Activated CD8-positive, alpha-beta T cell treated with anti-CD3 and anti-CD28 coated beads for 36 hours (primary cell): ENCODE data around the gene PILRB. TPM values are rescaled to one million over a fixed set of nuclear protein-coding genes. Genes with fewer than 3 reads are reported as not detected.
A peak's percentile ranks its signal among the peaks of the same experiment; 100 is the strongest.
"Not testable (repeated sequence)": the region's sequence is repeated elsewhere in the genome, so short reads cannot be mapped to it uniquely, and the experiment has no call there.

ENCODE experiments used
- ATAC-seq: fragments of 200-7000 bp; cut with Tn5 transposase; one replicate; pipeline ENCODE4 v1.10.0; 2021; ENCODE audit warnings: mild to moderate bottlenecking, moderate library complexity
- CTCF ChIA-PET: fragments of 350-600 bp; sonication (Branson Sonifier 250); formaldehyde crosslinking; loops from one replicate; lab custom pipeline; 2021; ENCODE audit warnings: antibody characterized with exemption; lab: Charles Lee
- POLR2A ChIA-PET: fragments of 350-600 bp; sonication (Branson Sonifier 250); formaldehyde crosslinking; loops from one replicate; lab custom pipeline; 2021; ENCODE audit warnings: antibody characterized with exemption; lab: Charles Lee
- DNase-seq: peaks from one replicate; pipeline ENCODE4 v3.0.0-alpha.2; 2020
- H3K27ac Mint-ChIP-seq: one replicate; pipeline ENCODE4 v1.8.0; 2021; ENCODE audit warnings: mild to moderate bottlenecking, mixed read lengths
- H3K27me3 Mint-ChIP-seq: one replicate; pipeline ENCODE4 v1.8.0; 2021; ENCODE audit warnings: mixed read lengths
- H3K36me3 Mint-ChIP-seq: one replicate; pipeline ENCODE4 v1.8.0; 2021; ENCODE audit warnings: low read depth, mixed read lengths
- H3K4me1 Mint-ChIP-seq: one replicate; pipeline ENCODE4 v1.8.0; 2021; ENCODE audit warnings: low read depth, mixed read lengths
- H3K4me3 Mint-ChIP-seq: one replicate; pipeline ENCODE4 v1.8.0; 2021; ENCODE audit warnings: mild to moderate bottlenecking, moderate library complexity, mixed read lengths
- H3K9me3 Mint-ChIP-seq: one replicate; pipeline ENCODE4 v1.8.0; 2021; ENCODE audit warnings: mixed read lengths
- intact Hi-C: fragments of 100-400 bp; cut with micrococcal nuclease; formaldehyde crosslinking; loops from one replicate; pipeline ENCODE4 v1.10.0; 2022
- total RNA-seq, 2 experiments: library from RNA; stranded (reverse); gene quantifications; one replicate each; pipeline ENCODE4 v1.2.3, GENCODE V29; 2021
- TF ChIP-seq, protein P1 (sequence below): fragments of 200-600 bp; IDR thresholded peaks from one replicate; pipeline ENCODE4 v1.8.0; 2022; ENCODE audit warnings: antibody characterized with exemption, mild to moderate bottlenecking

The PILRB gene
- total RNA-seq, 2 experiments from 2014 or later = 43.7 to 46.8 TPM

DNA sequence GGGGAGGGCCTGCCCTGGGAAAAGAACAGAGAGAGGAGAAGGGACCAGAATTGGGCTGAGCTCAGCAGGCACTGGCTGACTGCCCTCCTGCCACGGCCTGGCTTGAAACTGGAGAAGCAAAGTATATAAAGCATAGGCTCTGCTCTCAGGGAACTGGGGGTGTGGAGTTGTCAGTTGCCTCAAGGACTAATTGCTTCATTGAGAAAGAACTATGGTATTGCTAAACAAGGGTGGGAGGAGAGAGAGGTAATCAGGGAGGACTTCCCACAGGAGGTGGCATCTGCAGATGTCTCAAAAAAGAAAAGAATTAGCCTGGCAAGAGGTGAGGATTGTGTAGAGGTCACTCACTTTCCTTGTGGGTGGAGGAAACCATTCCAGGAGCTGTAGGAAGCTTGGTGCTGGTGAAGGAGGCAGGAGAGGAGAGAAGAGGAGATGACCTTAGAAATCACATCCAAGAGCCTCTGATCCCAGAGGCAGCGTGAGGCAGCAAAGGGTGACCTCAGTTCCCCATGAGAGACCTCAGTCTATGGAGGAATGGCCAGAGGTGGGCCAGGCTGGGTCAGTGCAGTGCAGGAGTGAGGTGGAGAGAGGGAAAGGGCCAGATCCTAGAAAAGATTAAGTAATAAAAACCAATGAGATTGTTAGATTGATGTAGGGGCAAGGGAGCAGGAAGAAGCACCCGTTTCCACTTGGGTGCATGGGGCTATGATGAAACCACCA lies 2.4 kb downstream of the PILRB start:
- TF ChIP-seq, protein P1, sequence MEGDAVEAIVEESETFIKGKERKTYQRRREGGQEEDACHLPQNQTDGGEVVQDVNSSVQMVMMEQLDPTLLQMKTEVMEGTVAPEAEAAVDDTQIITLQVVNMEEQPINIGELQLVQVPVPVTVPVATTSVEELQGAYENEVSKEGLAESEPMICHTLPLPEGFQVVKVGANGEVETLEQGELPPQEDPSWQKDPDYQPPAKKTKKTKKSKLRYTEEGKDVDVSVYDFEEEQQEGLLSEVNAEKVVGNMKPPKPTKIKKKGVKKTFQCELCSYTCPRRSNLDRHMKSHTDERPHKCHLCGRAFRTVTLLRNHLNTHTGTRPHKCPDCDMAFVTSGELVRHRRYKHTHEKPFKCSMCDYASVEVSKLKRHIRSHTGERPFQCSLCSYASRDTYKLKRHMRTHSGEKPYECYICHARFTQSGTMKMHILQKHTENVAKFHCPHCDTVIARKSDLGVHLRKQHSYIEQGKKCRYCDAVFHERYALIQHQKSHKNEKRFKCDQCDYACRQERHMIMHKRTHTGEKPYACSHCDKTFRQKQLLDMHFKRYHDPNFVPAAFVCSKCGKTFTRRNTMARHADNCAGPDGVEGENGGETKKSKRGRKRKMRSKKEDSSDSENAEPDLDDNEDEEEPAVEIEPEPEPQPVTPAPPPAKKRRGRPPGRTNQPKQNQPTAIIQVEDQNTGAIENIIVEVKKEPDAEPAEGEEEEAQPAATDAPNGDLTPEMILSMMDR = no peak

DNA sequence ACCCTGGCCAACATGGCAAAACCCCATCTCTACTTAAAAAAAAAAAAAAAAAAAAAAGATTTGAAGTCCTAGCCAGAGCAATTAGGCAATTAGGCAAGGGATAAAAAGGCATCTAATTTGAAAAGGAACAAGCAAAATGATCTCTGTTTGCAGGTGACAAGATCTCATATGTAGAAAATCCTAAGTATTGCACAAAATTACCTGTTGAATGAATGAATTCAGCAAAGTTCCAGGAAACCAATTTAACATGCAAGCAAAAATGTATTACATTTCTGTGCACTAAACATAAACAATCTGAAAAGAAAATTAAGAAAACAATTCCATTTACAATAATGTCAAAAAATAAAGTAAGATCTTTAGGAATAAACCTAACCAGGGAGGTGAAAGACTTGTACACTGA lies 5.2 kb downstream of the PILRB start:
- intact Hi-C loops = no loop called here
- peaks cover 59% of the 10 kb centered on the region for H3K36me3 Mint-ChIP-seq
- CTCF ChIA-PET = no interaction called here
- DNase-seq = no peak
- TF ChIP-seq, protein P1 = no peak
- POLR2A ChIA-PET = interaction anchor here (0.9 kb wide), 1 partner anchor 65 kb away, joined by 3 read pairs; the partner anchor contains the start of gene ZCWPW1
- no peak overlapping the region for H3K27ac Mint-ChIP-seq
- H3K9me3 Mint-ChIP-seq = no peaks in the 10 kb centered on the region
- H3K27me3 Mint-ChIP-seq = no peaks in the 10 kb centered on the region
- no peak for ATAC-seq
- H3K4me1 Mint-ChIP-seq = peaks cover 38% of the 10 kb centered on the region
- no peak overlapping the region for H3K4me3 Mint-ChIP-seq

More for the DNA sequence above, 2.4 kb downstream of the PILRB start:
- CTCF ChIA-PET = interaction anchor here (1.1 kb wide), 2 partner anchors 13 to 47 kb away, joined by 3 to 4 read pairs; no protein-coding TSS in a partner anchor
- POLR2A ChIA-PET = no interaction called here
- intact Hi-C loops = no loop called here
- peaks cover 16% of the 10 kb centered on the region for H3K4me1 Mint-ChIP-seq
- peak overlapping the region; percentile 9 for H3K27ac Mint-ChIP-seq
- H3K27me3 Mint-ChIP-seq = no peaks in the 10 kb centered on the region
- no peak for ATAC-seq
- peaks cover 62% of the 10 kb centered on the region for H3K36me3 Mint-ChIP-seq
- H3K9me3 Mint-ChIP-seq = no peaks in the 10 kb centered on the region
- H3K4me3 Mint-ChIP-seq = no peak overlapping the region
- DNase-seq = no peak

DNA sequence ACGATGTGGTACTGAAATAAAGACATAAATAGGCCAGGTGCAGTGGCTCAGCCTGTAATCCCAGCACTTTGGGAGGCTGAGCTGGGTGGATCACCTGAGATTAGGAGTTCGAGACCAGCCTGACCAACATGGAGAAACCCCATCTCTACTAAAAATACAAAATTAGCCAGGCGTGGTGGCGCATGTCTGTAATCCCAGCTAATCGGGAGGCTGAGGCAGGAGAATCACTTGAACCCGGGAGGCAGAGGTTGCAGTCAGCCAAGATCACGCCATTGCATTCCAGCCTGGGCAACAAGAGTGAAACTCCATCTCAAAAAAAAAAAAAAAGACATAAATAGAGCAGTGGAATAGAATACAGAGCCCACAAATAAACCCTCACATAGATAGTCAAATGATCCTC lies 5.9 kb downstream of the PILRB start:
- H3K27ac Mint-ChIP-seq, ATAC-seq, intact Hi-C loops, DNase-seq, H3K4me3 Mint-ChIP-seq, H3K9me3 Mint-ChIP-seq, H3K27me3 Mint-ChIP-seq: not testable (repeated sequence)
- H3K36me3 Mint-ChIP-seq = peaks cover 59% of the 10 kb centered on the region
- CTCF ChIA-PET = interaction anchor here (1.8 kb wide), 1 partner anchor 226 kb away, joined by 5 read pairs; no protein-coding TSS in a partner anchor
- POLR2A ChIA-PET = interaction anchor here (1.1 to 3.1 kb wide), 2 partner anchors 10 to 19 kb away, joined by 5 to 26 read pairs; no protein-coding TSS in a partner anchor
- H3K4me1 Mint-ChIP-seq = peaks cover 38% of the 10 kb centered on the region

DNA sequence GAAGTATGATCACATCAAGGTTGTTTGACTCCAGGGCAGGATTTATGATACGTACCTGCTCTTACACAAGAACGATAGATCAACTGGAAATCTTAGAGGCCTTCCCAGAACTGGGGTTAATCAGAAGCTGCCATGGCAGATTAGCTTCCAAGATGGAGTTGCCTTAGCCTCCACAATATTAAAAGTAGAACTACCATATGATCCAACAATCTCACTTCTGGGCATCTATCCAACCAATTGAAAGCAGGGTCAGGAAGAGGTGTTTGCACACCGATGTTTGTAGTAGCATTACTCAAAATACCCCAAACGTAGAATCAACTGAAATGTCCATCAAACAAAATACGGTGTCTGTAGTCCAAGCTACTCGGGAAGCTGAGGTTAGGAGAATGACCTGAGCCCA lies 6.6 kb downstream of the PILRB start:
- ChIA-PET POLR2A (interaction anchor here (1.1 to 3.1 kb wide), 3 partner anchors 10 to 18 kb away, joined by 5 to 26 read pairs (median 5); no protein-coding TSS in a partner anchor), CTCF (interaction anchor here (1.1 to 2.2 kb wide), 3 partner anchors 43 to 234 kb away, joined by 3 to 10 read pairs (median 5); no protein-coding TSS in a partner anchor)
- DNase-seq (no peak), ATAC-seq (no peak)
- Mint-ChIP-seq H3K9me3 (no peaks in the 10 kb centered on the region), H3K27me3 (no peaks in the 10 kb centered on the region), H3K27ac (no peak overlapping the region), H3K36me3 (peaks cover 52% of the 10 kb centered on the region), H3K4me3 (no peak overlapping the region), H3K4me1 (peaks cover 41% of the 10 kb centered on the region)
- intact Hi-C loops = no loop called here
- TF ChIP-seq, protein P1 = no peak

DNA sequence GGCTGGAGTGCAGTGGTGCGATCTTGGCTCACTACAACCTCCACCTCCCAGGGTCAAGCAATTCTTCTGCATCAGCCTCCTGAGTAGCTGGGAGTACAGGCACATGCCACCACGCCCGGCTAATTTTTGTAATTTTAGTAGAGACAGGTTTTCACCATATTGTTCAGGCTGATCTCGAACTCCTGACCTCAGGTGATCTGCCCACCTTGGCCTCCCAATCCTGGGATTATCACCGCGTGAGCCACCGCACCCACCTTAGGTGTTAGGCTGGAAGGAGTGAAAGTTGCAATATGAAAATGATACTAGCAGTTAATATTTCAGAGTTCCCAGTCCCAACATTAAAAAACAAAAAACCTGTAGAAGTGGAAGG lies 8.1 kb downstream of the PILRB start:
- H3K36me3 Mint-ChIP-seq = peaks cover 43% of the 10 kb centered on the region
- intact Hi-C loops = loop anchor here (5.0 kb wide), 1 partner anchor 36 kb away; no protein-coding TSS in a partner anchor
- H3K4me1 Mint-ChIP-seq = peaks cover 41% of the 10 kb centered on the region

More for the DNA sequence above, 8.1 kb downstream of the PILRB start:
- ChIA-PET POLR2A (interaction anchor here (1.0 to 3.1 kb wide), 5 partner anchors 8 to 68 kb away, joined by 3 to 26 read pairs (median 4); no protein-coding TSS in a partner anchor), CTCF (interaction anchor here (0.6 to 2.2 kb wide), 2 partner anchors 19 to 41 kb away, joined by 3 to 10 read pairs; no protein-coding TSS in a partner anchor)
- H3K27ac Mint-ChIP-seq = peak overlapping the region; percentile 66
- DNase-seq, H3K4me3 Mint-ChIP-seq, H3K9me3 Mint-ChIP-seq, ATAC-seq, H3K27me3 Mint-ChIP-seq: not testable (repeated sequence)
